NCI-H82 treated with DMSO at 0.1 percent for 48 hours (cell line): ENCODE measurements around the gene LILRB2.
"Not testable (repeated sequence)": the region's sequence is repeated elsewhere in the genome, so short reads cannot be mapped to it uniquely, and the experiment has no call there.

Source experiments
- DNase-seq: peaks from one replicate; lab custom pipeline; 2025; ENCODE audit not compliant: unreplicated experiment; lab: John Stamatoyannopoulos, UW

The LILRB2 gene

DNA sequence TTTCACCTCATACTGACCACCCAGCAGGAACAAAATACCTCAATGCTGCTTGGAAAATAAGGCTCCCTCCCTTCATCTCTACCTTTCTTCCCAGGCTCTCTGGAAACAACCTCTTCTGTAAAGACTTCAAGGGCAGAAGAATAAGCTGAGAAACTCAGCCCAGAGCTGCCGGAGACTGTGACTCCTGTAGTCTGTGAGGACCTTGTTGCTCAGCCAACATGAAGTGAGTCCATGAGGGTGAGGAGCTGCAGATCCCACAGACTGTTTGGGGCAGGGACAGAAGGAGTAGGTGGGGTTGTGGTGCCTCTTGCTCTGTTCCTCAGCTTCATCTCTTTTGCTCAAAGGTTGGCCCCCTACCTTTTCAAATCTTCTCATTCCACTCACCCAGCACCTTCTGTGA, 24.2 kb upstream of the LILRB2 start:
- DNase-seq = no peak

DNA sequence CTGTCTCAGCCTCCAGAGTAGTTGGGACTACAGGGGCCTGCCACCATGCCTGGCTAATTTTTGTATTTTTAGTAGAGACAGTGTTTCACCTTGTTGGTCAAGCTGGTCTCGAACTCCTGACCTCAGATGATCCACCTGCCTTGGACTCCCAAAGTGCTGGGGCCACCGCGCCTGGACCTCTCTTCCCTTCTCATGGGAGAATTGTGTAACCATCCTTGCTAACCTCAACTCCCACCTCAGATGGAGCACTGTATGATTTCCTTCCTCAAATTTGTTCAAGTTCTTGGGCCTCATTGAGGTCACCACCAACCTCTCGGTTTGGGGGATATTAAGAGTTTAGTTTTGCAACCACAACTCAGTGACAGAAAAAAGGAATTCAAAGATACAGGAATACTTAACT, 21.3 kb upstream of the LILRB2 start:
- no peak for DNase-seq

DNA sequence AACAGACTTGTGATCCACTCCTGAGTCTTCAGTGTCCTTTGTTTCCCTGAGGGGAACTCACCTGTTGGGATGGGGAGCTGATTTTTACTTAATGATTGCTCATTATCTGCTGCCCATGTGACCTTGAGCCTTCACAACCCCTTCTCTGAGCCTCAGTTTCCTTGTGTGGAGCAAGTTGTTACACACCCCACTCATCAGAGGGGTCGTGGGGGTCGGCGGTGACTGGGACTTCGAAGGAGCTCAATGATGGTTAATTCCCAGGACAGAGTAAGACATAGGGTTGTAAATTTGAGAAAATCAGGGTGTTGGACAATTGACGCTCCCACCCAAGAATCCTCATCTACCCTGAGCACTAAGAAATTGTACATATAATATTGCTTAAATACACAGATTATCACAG, 18.6 kb upstream of the LILRB2 start:
- no peak for DNase-seq

DNA sequence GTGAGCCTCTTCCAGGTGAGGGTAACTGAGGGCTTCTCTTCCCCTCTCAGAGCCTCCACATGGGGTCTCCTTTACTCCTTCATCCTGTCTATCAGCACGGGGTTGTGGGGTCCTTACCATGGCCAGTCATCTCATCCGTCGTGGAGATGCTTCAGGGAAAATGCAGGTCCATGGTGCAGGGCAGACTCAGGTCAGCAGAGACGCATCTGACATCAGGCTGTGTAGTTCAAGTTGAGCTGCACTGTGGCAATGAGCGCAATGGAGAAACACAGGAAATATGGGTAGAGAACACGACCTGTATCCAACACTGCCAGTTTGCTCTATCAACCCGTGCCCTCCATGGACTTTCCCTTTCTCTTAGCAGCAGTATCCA, 18.2 kb upstream of the LILRB2 start:
- DNase-seq = no peak

DNA sequence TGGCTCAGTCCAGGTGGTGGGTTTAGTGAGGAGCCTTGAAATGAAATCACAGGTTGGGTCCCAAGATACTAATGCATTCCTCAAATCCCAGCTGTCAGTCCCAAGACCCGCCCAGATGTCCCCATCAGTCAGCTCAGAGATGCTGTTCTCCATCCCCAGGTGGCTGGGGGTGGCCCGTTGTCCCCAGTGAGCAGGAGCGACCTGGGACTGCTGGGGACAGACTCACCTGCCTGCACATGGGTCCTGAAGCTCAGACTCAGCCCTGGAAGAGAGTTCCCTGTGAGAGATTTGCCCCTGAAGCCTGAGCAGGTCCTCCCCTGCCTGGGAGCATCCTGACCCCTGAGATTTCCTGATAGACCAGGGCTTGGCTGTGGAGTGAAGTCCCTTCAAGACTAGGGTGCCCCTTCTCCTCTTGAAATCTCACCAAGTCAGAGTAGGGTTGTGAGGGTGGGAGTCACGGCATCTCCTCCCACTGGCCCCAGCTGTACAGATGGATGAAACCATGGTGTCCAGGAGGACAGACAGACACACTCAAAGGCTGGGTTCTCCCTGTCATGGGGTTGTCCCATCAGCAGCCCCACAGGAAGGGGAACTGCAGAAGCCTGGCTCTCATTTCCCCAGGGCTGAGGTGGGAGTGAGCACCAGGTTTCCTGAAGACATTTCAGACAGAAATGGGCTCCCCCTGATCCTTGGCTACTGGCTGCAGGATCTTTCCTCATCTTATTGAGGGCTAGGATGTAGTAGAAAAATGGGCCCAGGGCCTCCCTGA, 17.6 kb upstream of the LILRB2 start:
- DNase-seq = no peak

DNA sequence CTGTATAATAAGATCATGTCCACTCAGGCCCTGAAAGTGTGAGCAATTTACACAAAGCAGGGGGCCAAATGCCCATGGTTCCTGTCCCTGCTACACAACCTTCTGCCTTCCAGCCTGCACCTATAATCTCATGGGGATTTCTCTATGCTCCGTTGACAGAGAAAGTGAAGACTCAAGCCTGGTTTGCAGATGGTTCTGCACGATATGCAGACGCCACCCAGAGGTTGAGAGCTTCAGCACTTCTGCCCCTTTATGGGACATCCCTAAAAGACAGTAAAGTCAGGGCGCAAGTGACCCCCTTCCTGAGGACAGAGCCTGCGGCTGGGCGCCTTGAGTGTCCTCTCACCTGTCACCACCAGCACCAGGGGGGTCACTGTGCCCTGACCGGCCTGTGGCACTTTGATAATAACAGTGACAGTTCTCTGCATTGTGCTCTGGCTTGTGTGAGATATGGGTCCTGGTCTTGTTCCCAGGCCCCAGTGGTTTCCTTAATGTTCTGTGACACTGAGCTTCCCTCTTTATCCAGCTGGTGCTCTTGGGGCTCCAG, 16.9 kb upstream of the LILRB2 start:
- DNase-seq = no peak

DNA sequence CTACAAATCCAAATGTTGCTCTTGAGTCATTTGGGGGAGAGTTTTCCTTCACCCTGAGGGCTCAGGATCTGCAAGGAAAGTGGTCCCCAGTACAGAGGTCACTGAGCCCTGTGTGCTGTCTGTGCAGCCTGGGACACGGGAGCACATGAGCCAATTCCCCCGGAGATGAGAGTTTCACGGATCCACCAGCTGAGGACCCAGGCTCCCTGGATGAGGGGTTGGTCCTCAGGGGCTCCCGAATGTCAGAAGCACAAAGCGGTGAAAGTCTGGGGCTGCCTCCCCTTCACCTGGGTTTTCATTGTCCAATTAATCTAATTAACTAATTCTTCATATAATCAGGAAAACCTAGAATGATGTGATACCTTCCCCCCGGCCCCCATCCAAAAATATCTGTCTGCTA, 13.6 kb upstream of the LILRB2 start:
- DNase-seq = no peak

DNA sequence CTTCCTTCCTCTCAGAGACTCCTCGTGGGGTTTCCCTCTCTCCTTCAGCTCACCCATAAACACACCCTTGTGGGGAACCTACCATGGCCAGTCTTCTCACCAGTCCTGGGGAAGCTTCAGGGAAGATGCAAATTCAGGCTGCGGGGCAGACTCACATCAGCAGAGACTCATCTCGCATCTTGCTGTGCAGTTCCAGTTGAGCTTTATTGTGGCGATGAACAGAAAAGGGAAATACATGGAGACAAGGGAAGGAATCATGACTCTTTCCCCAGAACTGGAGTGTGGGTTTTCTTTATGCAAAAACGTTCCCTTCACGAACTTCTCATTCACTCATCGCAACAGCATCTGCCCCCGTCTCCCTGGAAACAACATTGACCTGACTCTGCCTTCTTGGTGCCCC, 8.2 kb upstream of the LILRB2 start:
- not testable (repeated sequence) for DNase-seq

DNA sequence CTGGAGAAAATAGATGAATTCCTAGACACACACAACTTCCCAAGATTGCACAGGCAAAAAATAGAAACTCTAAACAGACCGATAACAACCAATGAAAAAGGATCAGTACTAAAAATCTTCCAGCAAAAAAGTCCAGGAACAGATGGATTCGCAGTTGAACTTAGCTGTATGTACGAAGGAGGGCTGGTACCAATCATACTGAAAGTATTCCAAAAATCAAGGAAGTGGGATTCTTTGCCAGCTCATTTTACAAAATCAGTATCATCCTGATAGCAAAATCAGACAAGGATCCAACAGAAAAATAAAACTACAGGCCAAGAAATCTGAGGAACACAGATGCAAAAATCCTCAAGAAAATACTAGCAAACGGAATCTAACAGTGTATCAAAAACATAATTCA, 6.5 kb upstream of the LILRB2 start:
- no peak for DNase-seq

DNA sequence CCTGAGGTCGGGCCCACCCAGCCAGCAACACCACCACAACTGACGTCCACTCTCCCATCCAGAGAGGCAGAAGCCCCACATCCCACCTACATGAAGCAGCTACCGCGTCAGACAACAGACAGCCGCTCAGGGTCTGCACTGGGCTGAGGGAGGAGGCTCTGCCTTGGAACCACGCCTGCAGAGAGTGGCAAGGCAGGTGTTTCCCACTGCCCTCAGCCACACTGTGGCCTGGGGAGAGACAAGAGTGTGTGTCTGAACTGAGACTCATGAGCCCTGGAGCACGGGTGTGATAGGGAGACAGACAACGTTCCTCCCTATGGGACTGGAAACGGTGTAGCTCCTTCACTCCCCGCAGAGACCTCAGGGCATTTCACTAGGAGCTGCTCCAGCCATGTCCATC, 5.4 kb upstream of the LILRB2 start:
- not testable (repeated sequence) for DNase-seq

DNA sequence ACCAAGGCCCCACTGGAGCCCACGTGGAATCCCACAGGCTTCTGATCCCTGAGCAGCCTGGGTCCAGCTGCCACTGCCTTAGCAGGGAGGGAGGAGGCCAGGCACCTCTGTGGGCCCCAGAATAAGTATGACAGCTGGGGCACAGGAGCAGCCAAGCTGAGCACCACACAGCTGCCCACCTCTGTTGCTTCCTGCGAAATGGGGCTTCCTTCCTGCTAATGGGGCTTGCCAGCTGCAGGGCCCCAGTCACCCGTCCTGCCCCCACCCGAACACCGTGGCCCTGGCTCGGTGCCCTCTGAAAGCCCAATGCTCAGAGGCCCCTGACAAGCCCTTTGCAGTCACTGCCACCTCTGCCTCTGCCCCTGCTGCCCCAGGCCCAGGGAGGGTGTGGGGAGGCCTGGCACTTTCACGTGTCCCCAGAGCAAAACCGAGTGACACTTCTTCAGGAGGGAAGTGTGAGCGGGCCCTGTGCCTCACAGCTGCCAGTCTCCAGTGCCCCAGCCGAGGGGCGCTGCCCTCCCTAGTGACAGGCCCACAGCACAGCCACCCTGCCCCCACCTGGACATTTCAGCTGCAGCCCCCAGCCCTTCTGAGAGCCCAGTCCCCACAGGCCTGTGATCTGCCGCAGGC, 4.6 kb upstream of the LILRB2 start:
- not testable (repeated sequence) for DNase-seq

DNA sequence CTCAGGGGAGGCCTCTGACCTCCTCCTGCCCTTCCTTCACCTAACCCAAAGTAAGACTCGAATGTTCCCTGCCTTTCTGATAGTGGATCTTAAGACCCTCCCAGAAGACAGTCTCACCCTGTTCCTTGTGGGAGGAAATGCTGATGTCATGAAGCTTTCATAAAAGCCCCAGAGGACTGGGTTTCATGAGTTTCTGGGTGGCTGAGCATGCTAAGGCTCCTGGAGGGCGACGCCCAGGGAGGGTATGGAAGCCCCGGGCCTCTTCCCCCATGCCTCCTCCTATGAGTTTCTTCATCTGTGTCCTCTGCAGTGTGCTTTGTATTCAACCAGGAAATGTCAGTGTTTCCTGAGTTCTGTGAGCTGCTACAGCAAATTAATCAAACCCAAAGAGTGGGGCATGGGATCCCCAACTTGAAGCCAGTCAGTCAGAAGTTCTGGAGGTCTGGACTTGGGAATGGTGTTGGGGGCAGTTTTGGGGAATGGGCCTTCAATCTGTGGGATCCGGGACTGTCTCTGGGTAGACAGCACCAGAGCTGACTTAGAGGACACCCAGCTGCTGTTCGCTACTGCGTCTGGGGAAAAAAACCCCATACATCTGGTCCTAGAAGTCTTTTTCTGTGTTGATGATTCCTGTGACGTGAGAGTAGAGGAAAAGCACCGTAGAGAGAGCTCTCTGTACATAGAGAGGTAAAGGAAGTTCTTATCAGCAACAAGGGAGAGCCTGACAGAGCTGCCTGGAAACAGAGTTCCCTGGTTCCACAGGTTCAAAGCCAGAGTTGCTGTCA, 2.0 kb upstream of the LILRB2 start:
- DNase-seq = no peak

DNA sequence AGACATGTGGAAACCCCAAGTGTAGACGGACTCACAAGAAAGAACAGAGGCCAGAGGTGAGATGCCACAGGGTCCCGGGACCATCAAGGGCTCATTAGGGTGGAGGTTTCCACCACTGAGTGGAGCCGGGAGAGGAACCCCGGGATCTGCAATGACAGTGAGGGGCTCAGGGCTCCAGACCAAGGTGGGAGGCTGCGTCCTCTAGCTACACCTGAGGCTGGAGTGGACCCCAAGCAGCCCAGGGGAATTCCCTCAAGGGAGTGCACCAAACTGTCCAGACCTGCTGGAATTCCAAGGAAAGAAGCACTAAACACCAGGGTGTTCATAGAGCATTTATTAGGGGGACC, 792 bp upstream of the LILRB2 start:
- DNase-seq = not testable (repeated sequence)

DNA sequence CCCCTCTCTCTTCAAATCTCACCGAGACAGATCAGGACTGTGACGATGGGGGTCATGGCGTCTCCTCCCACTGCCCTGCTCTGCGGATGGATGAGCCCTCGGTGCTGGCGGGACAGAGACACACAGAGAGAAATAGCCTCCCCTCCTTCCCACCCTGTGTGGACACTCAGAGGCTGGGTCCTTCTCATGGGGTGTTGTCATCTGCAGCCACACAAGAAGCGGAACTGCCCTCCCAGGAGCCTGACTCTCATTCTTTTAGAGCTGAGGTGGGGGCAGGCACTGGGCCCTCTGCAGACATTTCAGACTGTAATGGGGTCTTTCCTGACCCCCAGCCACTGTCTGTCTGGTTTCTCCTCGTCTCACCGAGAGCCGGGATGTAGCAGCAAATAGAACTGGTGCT, 469 bp downstream of the LILRB2 start:
- DNase-seq = not testable (repeated sequence)

DNA sequence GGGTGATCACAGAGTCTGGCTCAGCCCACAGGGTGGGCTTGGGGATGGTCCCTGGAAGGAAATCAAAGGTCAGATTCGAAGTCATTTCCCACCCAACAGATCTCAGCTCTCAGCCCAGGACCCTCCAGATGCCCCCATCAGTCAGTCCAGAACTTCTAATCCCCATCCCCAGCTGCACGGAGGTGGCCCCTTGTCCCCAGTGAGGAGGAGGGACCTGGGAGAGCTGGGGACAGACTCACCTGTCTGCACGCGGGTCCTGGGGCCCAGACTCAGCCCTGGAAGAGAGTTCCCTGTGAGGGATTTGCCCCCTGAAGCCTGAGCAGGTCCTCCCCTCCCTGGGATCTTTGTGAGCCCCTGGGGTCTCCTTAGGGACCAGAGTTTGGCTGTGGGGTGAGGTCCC, 885 bp downstream of the LILRB2 start:
- not testable (repeated sequence) for DNase-seq

DNA sequence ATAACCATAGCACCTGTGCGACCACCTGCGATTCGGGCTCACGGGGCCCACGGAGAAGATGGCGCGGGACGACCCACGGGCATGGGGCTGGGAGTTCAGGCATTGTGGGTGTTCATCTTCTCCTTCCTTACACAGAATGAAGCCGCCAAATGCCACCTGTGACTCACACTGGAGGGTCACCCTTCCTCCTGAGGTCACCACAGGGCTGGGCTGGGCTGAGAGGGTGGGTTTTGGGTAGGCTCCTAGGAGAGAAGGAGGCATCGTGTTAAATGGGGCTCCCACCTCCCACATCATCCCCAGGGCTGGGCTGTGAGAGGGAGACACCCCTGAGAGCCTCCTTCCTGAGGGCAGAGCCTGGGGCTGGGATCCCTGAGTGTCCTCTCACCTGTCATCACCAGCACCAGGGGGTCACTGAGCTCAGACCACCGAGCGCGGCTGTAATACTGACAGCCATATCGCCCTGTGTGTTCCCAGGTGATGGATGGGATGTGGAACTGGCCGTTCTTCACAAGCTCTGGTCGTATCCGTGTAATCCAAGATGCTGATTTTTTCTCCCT, 1.4 kb downstream of the LILRB2 start:
- DNase-seq = no peak

DNA sequence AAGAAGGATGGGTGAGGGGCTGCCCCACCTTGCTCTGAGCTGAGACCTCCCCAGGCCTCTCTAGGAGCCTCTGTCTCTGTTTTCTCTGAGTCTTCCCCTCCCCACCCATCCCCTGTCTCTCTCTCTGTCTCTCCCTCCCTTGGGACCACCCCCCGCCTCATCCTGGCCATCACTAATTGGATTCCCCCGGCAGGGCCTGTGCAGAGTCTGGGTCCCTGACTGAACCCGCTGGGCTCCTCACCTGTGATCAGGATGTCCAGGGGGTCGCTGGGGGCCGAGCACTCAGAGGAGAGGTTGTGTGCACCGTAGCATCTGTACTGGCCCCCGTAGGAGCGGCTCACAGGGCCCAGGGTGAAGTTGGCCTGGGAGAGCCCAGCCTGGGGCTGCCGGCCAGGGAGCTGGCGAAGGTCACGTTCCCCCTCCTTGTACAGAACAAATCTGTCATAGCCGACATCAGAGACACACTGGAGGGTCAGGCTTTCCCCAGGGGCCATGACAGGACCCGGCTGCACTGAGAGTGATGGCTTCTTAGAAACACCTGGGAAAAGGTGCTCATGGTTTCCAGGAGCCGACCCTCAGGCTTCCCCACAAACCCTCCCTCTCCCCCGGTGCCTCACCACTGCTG, 2.2 kb downstream of the LILRB2 start:
- not testable (repeated sequence) for DNase-seq

DNA sequence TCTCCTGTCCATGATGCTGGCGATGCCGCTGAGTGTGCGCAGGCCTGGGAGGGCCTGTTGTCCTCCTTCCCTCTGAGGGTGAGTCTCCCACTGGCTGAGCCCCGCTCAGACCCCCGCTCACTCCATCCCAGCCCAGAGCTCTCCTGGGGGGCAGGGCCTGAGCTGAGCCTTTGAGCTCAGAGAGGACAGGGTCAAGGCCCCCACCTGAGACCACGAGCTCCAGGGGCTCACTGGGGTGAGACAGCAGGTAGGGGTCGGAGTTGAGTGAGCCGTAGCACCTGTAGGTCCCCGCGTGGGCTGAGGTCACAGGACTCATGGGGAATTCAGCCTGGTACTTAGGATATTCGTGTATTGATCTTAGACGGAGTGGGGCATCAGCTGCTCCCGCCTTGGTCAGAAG, 2.9 kb downstream of the LILRB2 start:
- DNase-seq = not testable (repeated sequence)

DNA sequence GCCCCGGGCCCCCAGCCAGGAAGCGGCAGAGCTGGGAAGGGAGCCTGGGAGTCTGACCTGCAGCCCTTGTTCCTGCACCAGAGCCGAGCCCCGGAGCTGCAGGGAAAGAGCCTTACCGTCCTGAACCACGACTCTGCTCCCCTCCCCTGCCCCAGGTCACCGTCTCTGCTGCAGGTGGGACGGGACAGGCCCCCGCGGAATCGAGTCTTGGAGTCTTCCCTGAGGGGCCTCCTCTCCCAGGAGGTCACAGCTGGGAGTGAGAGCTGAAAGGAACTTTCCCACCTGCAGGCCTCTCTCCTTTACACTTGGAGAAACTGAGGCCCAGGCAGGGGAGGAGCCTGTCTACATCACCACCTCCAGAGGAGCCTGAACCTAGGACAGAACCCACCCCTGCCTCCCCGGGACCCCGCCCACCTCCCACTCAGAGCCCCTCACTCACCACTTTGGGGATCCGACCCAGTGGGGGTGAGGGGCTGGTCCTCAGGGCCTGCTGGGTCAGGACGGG, 3.7 kb downstream of the LILRB2 start:
- not testable (repeated sequence) for DNase-seq

DNA sequence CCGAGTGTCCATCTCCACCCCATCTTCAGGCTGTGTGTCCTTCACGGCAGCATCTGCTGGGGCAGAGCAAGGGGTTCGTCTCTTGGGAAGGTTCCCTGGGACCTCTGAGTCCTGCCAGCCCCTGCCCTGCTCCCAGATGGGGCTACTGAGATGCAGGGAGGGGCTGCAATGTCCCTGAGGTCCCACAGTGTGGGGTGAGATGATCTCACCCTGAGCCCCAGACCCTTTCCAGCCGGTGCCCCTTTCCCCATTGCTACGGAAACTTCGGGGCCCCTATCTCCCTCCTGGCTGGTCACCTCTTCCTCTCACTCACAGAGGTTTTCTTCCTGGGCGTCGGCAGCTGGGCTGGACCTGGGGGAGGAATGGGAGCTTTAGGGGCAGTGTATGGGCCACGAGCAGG, 5.0 kb downstream of the LILRB2 start:
- DNase-seq = no peak

DNA sequence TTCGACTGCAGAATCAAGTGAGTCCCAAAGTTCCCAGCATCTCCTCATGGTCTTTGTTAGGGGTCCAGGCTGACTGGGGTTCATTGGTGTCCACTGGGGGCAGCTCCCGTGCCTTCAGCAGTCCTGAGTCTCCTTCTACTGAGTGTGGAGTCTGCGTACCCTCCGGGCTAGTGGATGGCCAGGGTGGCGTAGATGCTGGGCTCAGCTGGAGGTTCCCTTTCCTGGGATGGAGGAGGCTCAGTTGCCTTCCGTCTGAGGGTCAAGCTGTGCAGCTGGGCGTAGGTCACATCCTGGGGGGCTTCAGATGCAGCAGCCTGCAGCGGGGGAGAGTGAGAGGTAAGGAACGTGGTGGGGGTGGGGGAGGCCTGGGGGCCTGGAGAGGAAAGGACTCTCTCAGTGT, 6.4 kb downstream of the LILRB2 start:
- DNase-seq = not testable (repeated sequence)
